ENCODE results near the gene C13orf46.

- no peak for TF ChIP-seq POLR2AphosphoS5 (IDR thresholded peaks at IDR 0.05)
- TF ChIP-seq CTCF (IDR thresholded peaks at IDR 0.05): no peak
- no peak for TF ChIP-seq POLR2A (IDR thresholded peaks at IDR 0.05)
- no peak for TF ChIP-seq EP300 (IDR thresholded peaks at IDR 0.05)
Measured at GRCh38 chr13:113982296-113982661, 8.4 kb upstream of the C13orf46 start.

Data from gastroesophageal sphincter (tissue), 3 donors.